Measurements from ENCODE around the gene ENPEP. TPM values are rescaled to one million over a fixed set of nuclear protein-coding genes. Genes with fewer than 3 reads are reported as not detected.
A peak's percentile ranks its signal among the peaks of the same experiment; 100 is the strongest.
"Not testable (repeated sequence)": the region's sequence is repeated elsewhere in the genome, so short reads cannot be mapped to it uniquely, and the experiment has no call there.

ENPEP gene
- total RNA-seq, 1 donor from 2014 or later, result 115 TPM

DNA sequence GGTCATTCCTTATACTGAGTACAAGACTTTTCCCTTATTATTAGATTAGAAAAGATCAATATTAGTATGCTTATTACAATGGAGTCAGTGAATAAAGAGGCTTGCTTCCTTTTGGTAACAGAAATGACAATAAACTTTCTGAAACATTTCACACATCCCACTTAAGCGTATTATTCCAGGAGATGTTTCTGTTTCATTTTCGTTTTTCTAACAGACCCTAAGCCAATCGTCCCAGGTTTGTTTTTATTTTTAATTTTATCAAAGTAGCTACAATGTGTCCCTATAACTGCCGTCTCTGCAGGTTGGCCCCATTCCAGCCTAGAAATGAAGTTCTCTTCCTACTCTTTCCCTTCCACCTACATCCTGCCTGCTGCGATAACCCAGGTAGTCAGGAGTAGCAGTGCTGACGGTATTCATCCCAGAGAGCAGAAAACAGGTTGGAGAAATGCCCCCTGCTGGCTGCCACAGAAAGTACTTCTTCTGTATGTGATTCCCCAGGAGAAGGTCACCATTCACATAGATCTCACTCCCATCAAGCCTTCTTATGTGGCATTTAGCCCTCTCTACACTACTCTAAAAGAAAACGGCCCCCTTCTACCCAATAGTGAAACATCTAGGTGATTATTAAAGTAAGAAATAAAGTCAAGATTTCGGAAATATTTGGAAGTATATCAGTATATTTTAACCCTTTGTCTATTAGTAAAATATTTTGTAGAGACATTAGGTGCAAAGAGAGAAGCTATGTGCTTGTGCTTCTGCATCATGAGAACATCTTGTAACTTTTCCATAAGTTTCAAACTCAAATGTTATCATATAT is 40.4 kb downstream of the ENPEP start:
- peak; percentile 69 for DNase-seq (ENCODE audit: low read depth)

DNA sequence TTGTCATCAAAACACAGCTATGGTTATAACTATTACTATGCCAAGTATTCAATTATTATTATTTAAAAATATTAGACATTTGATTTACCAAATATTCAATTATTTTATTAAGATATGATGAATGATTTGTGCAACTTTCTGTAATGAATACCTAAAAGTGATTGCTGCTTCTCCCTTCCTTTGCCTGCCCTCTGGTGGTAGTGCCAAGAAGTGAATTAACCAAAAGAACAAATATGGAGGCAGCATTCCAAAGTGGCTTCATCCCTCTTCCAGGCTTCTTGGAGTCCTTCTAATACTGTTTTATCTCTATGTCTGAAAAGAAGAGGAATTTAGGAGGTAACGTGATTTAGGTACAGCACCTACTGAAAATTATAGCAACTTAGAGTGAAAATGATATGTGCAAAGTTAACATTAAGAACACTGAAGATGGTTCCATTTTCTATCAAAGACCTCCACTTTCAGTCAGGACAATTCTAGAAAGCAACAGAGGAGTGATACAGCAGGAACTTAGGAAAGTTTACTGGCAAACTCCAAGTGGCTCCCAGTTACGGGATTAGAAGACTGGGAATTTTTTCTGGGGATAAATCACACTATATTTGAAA is 43.0 kb downstream of the ENPEP start:
- no peak for DNase-seq (ENCODE audit: low read depth)

DNA sequence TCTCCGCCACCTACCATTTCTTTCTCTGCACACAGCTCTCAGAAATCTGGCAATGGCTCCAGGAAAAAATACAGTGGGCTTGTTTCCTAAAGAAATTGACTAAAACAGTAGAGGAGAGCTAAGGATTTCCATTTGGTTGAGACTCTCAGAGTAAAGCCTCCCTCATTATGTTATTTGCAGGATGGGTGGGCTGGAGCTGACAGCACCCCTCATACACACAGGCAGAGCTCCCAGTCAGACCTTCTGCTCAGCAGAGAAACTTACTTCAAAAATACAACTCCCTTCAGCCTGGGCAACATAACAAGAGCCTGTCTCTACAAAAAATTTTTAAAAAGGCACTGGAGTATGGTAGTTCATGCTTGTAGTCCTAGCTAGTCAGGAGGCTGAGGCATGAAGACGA is 44.9 kb downstream of the ENPEP start:
- DNase-seq (ENCODE audit: low read depth), result no peak

DNA sequence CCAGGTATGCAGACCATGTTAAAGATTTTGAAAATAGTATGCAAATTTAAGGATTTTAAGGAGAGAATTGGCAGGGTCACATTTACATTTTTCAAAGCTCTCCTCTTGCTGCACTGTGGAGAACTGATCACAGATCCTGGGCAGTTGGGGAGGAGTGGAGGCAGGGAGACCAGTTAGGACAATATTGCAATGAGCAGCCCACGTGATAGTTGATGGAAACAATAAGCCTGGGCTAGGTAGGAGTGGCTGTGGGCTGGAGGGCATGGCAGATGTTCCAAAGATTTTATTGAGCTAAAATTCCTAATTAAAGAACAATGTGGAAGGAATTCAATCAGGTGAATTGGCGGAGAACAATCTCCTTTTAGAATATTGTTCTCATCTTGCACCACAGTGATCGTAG is 50.6 kb downstream of the ENPEP start:
- DNase-seq (ENCODE audit: low read depth), result no peak

DNA sequence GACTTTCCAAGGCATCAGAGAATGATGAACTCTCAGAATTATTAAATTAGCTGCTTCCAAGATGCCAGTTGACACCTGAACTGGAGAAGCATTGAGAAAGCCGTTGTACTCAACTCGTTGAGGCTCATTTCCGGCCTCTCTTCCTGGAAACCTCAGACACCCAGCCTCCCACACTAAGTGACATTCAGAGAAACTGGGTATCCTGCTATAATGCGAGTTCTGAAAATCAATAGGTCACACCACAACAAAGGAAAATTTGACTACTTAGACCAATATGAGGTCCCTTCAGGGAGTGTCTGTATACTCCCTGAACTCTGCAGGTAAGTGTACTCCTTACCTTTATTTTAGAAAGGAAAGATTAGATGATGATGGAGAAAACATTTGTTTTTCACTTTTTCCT is 51.2 kb downstream of the ENPEP start:
- no peak for DNase-seq (ENCODE audit: low read depth)

DNA sequence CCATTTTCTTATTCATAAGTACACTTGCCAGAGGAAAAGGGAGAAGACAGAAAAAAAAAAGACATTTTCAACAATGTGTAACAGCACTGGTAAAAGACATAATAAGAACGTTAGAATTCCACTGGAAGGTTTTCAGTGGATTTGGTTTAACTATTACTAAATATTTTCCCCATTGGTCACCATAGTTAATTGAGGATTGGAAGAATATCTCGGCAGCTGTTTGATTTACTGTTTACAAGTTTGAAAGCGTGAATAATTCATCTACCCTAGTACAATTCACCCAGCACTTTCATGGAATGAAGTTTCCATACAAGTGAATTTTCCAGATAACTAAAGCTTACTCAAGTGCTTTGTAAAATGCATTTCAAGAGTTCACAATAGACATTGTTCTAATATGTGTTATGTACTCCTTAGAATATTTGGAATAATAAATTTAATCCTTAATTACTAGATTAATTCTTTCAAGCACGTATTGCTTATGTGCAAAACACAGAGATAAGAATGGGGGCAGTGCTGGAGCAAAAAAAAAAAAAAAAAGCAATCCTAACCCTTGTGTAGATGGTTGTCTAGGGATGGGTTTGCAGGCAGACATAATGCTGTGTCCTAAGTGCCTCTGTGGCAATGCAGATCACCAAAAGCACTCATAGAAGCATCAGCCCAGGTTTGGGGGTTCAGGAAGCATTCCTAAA is 57.1 kb downstream of the ENPEP start:
- peak; percentile 71 for DNase-seq (ENCODE audit: low read depth)

DNA sequence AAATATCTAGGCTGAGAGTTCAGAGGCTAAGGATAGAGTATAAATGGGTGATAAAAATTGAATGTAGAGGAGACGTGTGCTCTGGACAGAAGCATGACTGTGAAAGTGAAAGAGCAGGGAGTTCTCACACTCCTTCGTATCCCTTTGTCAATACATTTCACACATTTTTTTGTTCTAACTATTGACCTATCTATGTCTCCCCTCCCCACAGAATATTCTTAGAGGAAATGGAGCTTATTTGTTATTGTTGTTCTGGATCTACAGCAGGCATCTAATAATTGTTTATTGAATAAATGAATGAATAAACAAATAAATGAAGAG is 57.6 kb downstream of the ENPEP start:
- no peak for DNase-seq (ENCODE audit: low read depth)

DNA sequence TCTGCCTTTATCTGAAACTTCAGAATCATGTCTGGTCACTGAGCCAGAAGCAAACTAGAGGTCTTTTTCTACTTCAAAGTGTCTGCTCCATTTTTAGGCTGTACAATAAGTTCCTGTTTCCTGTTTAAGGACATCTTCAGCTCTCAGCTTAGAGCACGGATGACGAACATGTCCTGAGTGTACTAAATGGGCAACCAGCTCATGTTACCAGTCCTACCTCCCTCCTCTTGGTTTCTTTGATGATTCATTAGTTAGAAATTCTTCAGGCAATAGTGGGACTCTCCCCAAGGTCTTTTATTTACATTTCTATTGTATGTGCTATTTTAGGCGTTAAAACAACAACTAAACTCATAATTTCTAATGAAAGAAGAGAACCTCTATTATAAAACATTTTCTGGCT is 58.0 kb downstream of the ENPEP start:
- peak; percentile 98 for DNase-seq (ENCODE audit: low read depth)

DNA sequence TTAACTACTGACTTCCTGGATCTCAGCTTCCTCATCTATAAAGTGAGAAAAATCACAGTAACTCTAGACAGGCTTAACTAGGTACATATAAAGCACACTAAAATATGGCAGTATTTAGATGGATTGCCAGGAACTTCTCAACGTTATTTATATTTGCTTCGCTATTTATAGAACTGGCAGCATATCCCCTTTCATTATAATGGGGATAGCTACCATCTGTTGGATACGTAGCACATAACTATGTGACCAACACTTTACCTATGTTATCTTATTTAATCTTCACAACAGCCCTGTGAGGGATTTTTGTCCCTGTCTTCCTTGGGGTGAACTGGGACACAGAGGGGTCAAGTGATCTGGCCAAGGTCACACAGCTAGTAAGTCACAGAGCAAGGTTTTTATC is 64.6 kb downstream of the ENPEP start:
- no peak for DNase-seq (ENCODE audit: low read depth)

DNA sequence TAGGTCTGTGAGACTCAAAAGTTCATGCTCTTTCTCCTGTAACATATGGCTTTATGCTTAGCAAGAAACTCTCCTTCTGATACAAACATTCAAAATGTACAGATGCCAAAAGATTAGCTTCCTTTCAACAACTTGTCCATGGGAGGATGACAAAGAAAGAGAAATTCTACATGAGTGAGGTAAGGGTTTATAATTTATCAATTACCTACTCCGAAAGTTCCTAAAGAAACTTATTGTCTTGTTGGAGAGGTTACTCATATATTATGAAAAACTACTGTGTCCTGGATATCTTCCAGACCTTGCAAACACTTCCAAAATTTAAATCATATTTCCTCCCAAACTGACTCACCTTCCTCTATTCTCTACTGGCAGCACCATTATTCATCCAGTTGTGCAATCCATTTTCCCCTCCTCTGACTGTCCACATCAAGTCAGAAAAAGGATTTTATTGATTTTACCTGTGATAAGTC is 65.1 kb downstream of the ENPEP start:
- DNase-seq (ENCODE audit: low read depth), result peak; percentile 81

DNA sequence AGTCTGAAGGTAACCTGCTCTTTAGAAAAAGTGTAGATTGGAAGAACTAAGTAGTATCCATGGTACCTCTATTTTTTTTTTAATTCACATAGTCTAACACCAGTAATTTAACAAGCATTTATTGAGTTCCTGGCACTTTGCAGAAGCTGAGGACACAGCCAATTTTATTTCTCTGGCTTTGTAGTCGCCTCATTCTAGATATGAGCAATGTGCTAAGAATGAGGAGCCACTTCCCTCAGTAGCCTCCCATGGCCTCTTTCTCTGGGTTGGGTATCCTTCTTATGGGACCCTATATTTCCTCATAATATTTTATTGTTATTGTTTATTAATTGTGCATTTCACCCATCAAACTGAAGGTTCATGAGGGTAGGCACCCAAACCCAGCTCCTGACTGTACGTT is 67.6 kb downstream of the ENPEP start:
- no peak for DNase-seq (ENCODE audit: low read depth)

DNA sequence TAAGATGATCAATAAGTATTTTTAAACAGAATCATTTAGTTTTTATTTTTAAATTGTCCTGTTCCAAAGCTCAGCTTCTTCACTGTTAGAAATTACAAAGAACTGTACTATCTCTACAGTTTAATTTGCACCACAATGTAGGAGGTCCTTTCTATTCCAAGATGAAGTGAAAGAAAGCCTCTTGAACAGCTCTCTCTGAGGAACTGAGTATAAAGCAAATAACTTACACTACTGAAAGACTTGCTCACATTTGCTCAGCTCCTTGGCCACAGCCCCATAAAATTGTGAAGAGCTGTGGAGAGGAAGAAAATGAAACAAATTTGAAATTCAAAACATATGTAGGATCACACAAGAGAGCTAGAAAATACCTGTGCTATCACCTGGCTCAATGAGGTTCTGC is 68.6 kb downstream of the ENPEP start:
- no peak for DNase-seq (ENCODE audit: low read depth)

DNA sequence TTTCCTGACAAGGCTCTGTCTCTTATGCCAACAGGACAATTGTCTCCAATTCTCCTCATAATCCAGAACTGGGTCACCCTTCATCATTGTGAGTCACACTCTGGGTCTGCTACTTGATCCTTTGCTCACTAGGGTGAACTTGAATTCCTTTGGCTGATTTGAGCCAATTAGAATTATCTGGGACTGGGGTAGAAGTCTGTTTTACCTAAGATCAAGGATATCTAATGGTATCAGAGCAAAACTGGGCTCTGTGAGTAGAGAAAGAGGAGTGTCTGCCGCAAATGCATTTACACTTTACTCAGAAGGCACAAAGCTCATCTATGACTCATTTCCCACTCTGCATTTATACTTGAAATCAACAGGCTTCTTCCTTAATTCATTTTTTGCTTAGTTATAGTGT is 74.3 kb downstream of the ENPEP start:
- DNase-seq (ENCODE audit: low read depth), result peak; percentile 35

DNA sequence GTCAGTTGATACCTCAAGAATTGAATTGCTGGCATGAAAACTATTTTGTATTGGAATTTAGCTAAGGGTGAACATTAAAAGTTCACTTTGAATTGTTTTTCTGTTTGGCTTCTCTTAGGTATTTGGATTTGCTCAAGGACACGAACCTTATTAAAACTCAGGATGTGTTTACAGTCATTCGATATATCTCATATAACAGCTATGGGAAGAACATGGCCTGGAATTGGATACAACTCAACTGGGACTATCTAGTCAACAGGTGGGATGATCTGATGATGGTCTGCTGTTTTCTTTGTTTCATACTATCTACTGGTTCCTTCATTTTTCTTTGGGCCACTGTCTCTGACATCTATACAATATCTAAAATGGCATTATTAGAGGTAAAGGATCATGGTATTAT is 77.2 kb downstream of the ENPEP start:
- DNase-seq (ENCODE audit: low read depth), result no peak

DNA sequence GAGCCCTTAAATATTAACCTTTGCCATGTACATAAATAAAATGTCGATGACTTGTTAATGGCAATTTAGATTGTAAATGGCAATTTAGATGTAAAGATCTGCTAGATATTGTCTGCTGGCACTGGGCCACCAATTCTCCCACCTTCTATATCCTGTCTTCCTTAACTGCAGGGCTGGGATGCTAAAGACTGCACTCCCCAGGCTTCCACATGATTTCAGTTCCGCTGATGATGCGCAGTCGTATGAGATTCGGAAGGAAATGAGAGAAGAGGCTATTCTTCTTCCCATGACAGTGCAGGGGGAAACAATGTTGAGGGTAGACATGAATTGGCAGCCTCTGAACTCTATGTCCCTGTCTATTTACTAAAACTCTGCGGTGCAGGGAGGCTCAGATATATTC is 91.3 kb downstream of the ENPEP start:
- DNase-seq (ENCODE audit: low read depth), result no peak

DNA sequence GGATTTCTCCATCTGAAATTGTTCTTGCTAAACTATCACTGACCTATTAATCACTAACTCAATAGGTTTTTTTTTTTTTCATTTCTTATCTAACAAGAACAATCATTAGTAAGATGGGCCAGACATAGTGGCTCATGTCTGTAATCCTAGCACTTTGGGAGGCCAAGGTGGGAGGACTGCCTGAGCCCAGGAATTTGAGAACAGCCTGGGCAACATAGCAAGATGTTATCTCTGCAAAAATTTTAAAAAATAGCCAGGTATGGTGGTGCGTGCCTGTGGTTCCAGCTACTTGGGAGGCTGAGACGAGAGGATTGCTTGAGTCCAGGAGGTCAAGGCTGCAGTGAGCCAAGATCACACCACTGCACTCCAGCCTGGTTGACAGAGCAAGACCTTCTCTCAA is 100.7 kb downstream of the ENPEP start:
- not testable (repeated sequence) for DNase-seq (ENCODE audit: low read depth)

DNA sequence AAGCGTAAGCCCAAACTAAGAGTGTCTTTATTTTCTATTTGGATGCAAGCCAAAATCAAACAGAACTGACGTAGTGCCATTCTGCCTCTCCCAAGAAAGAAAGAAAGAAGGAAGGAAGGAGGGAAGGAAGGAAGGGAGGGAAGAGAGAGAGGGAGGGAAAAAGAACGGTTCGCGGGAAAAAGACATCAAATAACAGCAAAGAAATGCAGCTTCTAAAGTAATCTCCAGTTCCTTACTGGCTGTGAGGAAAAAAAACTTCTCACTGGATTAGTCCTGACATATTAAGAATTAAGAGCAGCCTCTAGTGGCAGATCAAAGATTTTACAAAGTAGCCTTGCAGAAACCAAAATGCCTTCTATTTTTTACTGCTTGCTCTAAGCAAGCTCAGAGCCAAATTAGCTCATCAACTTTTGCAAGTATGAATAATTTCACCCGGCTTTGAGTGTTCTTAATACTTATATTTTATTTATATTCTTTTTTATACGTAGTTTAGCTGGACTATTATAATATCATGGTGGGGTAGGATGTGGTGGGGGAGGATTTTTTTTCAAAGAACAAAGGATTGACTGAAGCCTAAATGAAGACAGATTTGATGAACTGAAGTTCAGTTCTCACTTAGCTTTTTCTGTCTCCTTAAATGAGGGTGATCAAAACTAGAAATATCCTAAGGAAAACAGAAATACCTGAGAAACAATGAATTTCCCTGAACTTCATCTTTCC is 110.3 kb downstream of the ENPEP start:
- peak; percentile 86 for DNase-seq (ENCODE audit: low read depth)

DNA sequence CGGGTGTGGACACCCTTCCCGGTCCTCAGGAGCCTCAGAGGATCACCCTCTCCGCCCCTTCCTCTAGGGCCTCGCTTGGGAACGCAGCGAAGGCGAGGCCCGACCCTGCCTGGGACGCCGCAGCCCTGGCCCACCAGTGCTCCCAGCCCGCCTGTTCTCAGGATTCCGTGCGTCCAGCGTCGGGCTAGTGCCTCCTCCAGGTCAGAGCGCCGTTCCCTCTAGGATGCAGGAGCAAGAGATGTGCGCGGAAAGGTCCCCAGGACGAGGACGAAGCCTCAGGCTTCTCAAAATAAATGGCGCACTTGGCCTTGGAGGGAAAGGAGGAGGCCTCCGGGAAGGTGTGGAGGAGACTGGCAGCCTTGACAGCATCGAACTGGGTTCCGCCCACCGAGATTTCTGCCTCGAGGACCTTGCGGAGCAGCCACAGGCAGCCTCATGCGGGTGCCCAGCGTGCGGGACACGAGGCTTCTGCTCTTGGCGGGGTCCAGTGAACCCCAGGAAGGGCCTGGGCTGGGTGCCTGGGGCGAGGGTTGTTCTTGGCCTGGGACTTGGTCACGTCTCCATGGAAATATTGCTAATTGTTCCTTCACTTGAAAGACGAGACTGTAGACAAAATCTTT is 111.8 kb downstream of the ENPEP start:
- no peak for DNase-seq (ENCODE audit: low read depth)

DNA sequence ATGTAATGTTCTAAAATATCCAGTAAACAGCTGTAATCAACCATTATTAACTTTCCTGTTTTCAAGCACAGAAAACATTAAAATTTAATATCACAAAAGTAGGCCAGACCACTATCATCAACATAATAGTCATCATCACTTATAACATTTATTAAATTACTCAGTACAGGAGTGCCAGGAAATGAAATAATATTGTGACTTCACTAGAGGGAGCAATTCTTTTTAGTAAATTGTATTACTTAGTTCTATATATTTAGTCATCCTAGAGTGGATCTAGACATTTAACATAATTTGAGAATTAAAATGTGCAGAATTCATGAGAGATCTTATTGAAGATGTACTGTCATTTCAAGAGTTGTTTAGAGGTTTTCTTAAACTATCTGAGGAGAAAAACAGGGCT is 113.3 kb downstream of the ENPEP start:
- DNase-seq (ENCODE audit: low read depth), result no peak

DNA sequence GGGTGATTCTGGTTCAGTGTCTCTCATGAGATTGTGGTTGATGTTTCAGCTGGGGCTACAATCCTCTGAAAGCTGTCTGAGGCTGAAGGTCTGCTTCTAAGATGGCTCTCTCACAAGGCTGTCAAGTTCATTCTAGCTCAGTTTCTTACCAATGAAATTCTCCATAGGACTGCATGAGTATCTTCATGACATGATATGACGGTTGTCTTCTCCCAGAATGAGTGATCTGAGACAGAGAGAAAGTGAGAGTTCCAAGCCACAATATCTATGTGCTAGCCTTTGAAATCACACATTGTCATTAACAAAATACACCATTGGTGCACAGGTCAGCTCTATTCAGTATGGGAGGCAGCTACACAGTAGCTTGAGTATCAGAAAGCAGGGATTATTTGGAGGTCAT is 119.6 kb downstream of the ENPEP start:
- no peak for DNase-seq (ENCODE audit: low read depth)

DNA sequence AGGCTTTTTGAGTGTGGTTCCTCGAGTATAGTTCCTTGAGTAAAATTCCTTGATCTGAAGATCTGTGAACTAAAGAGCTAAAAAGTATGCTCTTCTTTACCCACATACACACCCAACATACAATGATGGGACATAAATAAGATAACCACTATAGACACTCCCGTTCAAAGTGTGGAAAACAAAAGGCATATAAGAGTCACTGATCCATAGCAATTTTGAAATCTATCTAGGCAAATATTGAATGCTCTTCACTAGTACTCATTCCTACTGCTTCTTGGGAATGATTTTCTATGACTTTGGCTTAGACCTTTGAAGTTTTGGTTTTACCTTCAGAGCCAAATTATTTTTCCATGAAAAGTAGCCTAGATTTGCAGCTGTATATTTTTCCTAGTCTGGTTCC is 120.5 kb downstream of the ENPEP start:
- DNase-seq (ENCODE audit: low read depth), result no peak

DNA sequence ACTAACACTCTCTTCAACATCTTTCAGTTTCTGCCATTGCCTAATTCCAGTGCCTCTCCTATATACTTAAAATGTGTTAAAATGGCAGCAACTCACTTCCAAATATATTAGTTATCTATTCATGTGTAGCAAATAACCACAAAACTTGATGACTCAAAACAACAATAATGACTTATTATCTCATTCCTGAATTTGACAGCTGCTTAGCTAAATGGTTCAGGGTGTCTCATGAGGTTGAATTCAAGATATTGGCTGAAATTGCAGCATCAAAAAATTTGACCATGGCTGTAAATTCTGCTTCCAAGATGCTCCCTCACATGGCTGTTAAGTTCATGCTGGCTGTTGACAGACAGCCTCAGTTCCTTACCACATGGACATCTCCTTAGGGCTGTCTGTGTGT is 121.6 kb downstream of the ENPEP start:
- DNase-seq (ENCODE audit: low read depth), result no peak
